HG02884 (cell line): ENCODE measurements around the gene TMEM17.
A peak's percentile ranks its signal among the peaks of the same experiment; 100 is the strongest.

ENCODE experiments used
- ATAC-seq: cut with Tn5 transposase; IDR thresholded peaks from one replicate; pipeline ENCODE4 v1.9.1; 2021; ENCODE audit warnings: mild to moderate bottlenecking, moderate library complexity; ENCODE audit not compliant: unreplicated experiment

TMEM17 gene

GRCh38 chr2:62458206-62458641 lies 47.8 kb downstream of the TMEM17 start:
- no peak for ATAC-seq

- ATAC-seq = no peak
These were observed 48.4 kb downstream of the TMEM17 start for GRCh38 chr2:62457556-62457955.

GRCh38 chr2:62456721-62457539 lies 49.1 kb downstream of the TMEM17 start:
- ATAC-seq = peak; percentile 84

GRCh38 chr2:62455957-62456692 lies 49.9 kb downstream of the TMEM17 start:
- ATAC-seq = no peak

GRCh38 chr2:62453955-62454354 lies 52.0 kb downstream of the TMEM17 start:
- ATAC-seq = no peak

GRCh38 chr2:62452701-62453454 lies 53.1 kb downstream of the TMEM17 start:
- ATAC-seq = no peak

GRCh38 chr2:62450716-62451191 lies 55.2 kb downstream of the TMEM17 start:
- no peak for ATAC-seq
